Measurements from ENCODE around the gene BMAL1.
A peak's percentile ranks its signal among the peaks of the same experiment; 100 is the strongest.

Gene BMAL1

DNA sequence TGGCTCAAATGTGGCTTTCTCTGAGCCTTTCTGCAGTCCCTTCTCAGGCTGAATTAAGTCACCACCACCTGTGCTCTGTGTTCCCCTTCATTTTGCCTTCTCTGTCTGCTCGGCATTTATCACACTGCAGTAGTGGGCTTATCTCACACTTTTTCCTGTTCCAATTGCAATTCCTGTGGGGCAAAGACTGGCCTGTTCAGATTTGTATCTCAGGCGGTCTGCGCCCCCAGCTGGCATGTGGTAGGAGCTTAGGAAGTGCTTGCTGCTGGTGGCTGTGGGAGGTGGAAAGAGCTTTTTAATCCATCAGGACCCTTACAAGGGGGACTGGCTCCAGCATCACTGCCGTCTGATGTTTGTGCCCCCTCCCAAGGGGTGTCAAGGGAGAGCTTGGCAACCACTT lies 21.2 kb downstream of the BMAL1 start:
- H3K4me1 Mint-ChIP-seq, result no peaks in the 10 kb centered on the region
- H3K27ac Mint-ChIP-seq, result no peak overlapping the region
- no peaks in the 10 kb centered on the region for H3K36me3 Mint-ChIP-seq (ENCODE audit: low read depth)
- no peaks in the 10 kb centered on the region for H3K9me3 Mint-ChIP-seq
- peaks cover 9% of the 10 kb centered on the region for H3K27me3 Mint-ChIP-seq (ENCODE audit: low read depth, poor library complexity)
- H3K4me3 Mint-ChIP-seq, result no peak overlapping the region
- TF ChIP-seq, protein P1, sequence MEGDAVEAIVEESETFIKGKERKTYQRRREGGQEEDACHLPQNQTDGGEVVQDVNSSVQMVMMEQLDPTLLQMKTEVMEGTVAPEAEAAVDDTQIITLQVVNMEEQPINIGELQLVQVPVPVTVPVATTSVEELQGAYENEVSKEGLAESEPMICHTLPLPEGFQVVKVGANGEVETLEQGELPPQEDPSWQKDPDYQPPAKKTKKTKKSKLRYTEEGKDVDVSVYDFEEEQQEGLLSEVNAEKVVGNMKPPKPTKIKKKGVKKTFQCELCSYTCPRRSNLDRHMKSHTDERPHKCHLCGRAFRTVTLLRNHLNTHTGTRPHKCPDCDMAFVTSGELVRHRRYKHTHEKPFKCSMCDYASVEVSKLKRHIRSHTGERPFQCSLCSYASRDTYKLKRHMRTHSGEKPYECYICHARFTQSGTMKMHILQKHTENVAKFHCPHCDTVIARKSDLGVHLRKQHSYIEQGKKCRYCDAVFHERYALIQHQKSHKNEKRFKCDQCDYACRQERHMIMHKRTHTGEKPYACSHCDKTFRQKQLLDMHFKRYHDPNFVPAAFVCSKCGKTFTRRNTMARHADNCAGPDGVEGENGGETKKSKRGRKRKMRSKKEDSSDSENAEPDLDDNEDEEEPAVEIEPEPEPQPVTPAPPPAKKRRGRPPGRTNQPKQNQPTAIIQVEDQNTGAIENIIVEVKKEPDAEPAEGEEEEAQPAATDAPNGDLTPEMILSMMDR (IDR thresholded peaks at IDR 0.05), result no peak
- no peak for DNase-seq

DNA sequence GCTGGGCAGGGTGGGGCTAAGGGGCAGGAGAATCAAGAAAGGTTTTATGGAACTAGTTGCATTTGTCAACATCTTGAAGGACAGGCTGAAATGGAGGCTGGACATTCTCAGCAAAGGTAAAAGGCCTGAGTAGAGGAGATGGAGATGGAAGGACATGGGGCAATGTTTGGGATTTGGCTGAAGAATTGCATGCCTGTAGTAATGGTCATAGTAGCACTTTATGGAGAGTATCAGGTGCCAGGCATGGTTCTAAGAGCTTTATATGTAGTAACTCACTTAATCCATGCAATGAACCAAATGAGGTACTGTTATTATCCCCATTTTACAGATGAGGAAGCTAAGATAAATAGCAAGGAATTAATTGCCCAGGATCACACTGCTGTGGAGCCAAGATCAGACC lies 23.9 kb downstream of the BMAL1 start:
- TF ChIP-seq, protein P1 (IDR thresholded peaks at IDR 0.05), result no peak
- Mint-ChIP-seq H3K27ac (no peak overlapping the region), H3K36me3 (ENCODE audit: low read depth) (no peaks in the 10 kb centered on the region), H3K9me3 (no peaks in the 10 kb centered on the region), H3K27me3 (ENCODE audit: low read depth, poor library complexity) (peaks cover 7% of the 10 kb centered on the region), H3K4me3 (no peak overlapping the region), H3K4me1 (peaks cover 11% of the 10 kb centered on the region)
- no peak for DNase-seq

DNA sequence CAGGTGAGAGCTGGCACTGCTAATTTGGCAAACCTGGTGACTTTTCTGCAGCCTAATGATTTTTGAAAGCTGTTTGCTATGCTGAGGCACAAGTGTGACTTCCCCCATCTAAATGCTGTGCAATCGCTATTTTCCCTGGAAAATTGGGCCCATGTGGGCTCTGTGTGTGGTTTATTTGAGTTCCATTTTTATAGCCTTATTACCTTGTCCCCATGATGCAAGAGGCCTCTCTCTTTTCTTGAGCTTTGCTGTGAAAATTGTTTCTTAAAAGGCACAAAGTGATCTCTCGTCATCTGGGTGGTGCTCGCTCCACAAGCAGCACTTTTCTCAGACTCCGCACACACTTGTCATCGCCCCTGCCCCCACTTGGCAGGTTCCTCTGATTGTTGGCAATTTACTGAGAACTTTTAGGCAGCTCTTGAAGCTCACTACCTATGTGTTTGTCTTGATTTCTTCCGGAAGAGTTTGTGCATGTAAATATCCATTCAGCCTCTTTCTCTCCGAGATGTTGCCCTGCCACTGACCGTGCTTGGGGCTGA lies 24.9 kb downstream of the BMAL1 start:
- no peak overlapping the region for H3K27ac Mint-ChIP-seq
- TF ChIP-seq, protein P1 (IDR thresholded peaks at IDR 0.05), result no peak
- DNase-seq, result no peak
- no peaks in the 10 kb centered on the region for H3K36me3 Mint-ChIP-seq (ENCODE audit: low read depth)
- H3K4me3 Mint-ChIP-seq, result no peak overlapping the region
- no peaks in the 10 kb centered on the region for H3K9me3 Mint-ChIP-seq
- peaks cover 7% of the 10 kb centered on the region for H3K27me3 Mint-ChIP-seq (ENCODE audit: low read depth, poor library complexity)
- H3K4me1 Mint-ChIP-seq, result peaks cover 11% of the 10 kb centered on the region

DNA sequence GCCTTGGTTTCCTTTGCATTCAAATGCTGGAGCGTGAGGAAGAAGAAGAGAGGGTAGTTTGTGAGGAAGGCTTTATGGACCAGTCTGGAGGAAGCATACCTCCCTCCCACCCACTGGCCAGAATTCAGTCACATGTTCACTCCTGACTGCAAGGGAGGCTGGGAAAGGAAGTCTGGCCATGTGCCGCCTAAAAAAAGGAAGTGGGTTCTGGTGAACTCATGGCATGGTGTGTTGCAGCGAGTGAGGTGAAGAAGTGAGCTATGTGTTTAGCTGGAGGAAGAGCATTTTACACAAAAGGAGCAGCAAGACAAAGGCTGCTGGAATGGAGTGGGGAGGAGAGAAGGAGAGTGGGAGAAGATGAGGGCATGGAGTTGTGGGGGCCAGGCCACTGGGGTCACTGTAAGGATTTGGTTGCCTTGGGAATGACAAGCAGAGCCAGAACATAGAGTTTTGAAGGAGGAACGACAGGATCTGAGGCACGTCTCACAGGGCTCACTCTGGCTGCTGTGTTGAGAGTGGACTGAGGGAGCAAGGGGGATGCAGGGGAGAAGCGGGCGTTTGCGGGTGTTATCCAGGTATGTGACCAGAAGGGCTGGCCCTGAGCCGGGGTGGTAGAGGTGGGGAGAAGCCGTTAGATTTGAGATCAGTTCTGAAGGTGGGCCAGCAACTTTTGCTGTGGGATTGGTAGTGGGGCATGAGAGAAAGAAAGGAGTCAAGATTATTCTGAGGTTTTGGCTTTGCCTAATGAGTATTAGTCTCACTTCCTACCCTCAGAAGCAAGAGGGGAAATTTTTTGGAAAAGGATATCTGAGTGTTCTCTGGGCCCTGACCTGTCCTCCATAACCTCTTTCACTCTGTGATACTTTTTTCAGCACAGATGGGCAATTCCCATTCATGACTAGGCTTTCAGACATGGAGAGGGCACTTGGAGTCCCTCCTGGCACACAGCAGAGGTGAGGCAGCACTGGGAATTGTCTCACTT lies 26.4 kb downstream of the BMAL1 start:
- H3K27ac Mint-ChIP-seq, result peak overlapping the region; percentile 2
- no peak overlapping the region for H3K4me3 Mint-ChIP-seq
- TF ChIP-seq, protein P1 (IDR thresholded peaks at IDR 0.05), result no peak
- H3K4me1 Mint-ChIP-seq, result peaks cover 11% of the 10 kb centered on the region
- H3K9me3 Mint-ChIP-seq, result no peaks in the 10 kb centered on the region
- H3K36me3 Mint-ChIP-seq (ENCODE audit: low read depth), result no peaks in the 10 kb centered on the region
- no peak for DNase-seq
- H3K27me3 Mint-ChIP-seq (ENCODE audit: low read depth, poor library complexity), result peaks cover 7% of the 10 kb centered on the region

DNA sequence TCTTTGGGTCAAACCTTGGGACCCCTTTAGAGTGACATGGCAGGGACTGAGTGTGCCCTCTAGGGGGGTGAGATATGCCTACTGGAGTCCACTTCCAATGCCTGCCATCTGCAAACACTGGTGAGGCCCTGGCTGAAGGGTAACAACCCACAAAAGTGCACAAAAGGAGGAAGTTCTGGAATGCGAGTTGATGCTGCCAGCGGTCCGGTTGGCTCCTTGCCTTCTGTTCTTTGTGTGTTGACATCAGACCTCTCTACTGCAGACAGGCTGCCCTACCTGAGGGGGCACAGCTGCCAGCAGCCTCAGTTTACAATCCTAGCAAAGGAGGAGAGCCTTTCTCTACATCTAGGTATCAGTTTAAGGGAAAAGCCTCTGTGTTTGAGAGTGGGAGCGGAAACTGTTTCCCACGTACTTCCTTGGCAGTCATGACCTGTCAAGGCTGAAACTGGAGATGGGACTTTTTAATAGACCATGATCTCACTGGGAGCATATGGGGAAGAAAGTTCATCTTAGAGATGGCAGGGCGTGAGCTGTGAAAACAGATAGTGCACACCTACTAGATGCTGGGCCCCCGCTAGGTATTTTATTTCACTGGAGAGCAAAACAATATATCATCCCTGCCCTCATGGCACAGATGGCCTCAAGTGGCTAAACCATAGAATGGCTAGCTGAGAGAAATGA lies 27.2 kb downstream of the BMAL1 start:
- no peaks in the 10 kb centered on the region for H3K36me3 Mint-ChIP-seq (ENCODE audit: low read depth)
- H3K4me3 Mint-ChIP-seq, result no peak overlapping the region
- H3K27me3 Mint-ChIP-seq (ENCODE audit: low read depth, poor library complexity), result peaks cover 7% of the 10 kb centered on the region
- H3K27ac Mint-ChIP-seq, result no peak overlapping the region
- H3K9me3 Mint-ChIP-seq, result no peaks in the 10 kb centered on the region
- peaks cover 11% of the 10 kb centered on the region for H3K4me1 Mint-ChIP-seq
- TF ChIP-seq, protein P1 (IDR thresholded peaks at IDR 0.05), result no peak
- DNase-seq, result no peak
